Stimulated activated CD8-positive, alpha-beta memory T cell treated with anti-CD3 and anti-CD28 coated beads, Interleukin-7, amount 100 ng/mL, for 1 hour (primary cell): ENCODE measurements around the gene DCBLD2.

Experiments used
- DNase-seq, 2 donors: peaks; one replicate each; pipeline ENCODE4 v3.0.0-alpha.2; 2020; ENCODE audit warnings: low read depth in 2 of 2

Gene DCBLD2

DNA sequence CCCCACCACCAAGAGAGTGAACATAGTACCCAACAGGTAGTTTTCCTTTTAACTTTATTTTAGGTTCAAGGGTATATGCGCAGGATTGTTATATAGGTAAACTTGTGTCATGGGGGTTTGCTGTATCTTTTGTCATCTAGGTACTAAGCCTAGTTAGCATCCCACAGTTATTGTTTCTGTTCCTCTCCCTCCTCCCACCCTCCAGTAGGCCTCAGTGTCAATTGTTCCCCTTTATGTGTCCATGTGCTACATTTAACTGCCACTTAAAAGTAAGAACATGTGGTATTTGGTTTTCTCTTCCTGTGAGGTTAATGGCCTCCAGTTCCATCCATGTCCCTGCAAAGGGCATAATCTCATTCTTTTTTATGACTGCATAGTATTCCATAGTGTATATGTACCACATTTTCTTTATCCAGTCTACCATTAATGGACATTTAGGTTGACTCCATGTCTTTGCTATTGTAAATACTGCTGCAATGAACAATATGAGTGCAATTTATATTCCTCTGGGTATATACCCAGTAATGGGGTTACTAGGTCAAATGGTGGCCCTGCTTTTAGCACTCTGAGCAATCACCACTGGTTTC, 72.2 kb downstream of the DCBLD2 start:
- DNase-seq, result no peak

DNA sequence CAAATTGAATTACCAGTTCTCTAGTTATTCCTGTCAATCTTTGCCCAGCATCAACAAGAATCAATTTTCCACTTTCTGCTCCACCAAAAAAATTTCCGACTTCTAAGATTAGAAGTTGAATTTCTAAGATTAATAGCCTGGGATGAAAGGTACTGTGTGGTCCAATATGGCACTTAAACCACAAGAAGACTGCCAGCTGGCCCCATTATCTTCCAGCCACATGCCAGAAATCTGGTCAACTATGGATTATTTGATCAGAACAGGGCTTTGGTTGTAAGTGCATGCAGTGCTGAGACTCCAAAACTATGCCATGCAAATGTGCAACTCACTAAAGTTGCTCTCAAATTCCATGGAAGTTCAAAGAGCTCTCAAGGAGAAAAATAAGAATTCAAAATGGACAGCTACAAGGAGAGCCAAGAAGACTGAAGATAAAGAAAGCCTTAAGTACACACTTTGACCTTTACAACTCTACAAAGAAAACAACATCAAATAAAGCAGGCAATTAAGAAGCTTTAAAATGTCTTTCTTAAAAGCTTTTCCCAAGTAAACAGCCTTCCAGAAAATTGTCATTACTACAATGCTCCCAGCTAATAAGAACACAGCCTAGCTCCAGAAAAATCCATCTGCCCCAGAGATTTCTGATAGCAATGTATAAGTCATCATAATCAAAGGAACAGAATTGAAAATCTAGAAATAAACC, 74.1 kb downstream of the DCBLD2 start:
- DNase-seq, result no peak

DNA sequence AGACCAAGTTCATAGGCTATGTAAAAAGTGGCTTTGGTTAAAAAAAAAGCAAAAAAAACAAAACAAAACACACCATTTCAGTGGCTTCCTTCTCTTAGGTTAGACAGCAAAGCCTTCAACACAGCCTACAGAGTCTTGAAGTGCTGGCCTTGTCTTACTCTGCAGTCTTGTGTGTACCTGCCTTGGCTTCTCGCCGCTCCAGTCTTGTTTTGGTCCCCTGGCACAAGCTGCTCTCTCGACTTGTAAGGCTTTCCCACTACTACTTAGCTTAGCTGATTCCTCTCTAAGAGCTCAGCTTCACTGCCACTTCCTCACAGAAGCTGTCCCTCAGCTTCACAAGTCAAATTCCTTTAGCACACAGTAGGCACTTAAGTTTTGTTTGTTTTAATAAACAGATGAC, 75.4 kb downstream of the DCBLD2 start:
- no peak for DNase-seq

DNA sequence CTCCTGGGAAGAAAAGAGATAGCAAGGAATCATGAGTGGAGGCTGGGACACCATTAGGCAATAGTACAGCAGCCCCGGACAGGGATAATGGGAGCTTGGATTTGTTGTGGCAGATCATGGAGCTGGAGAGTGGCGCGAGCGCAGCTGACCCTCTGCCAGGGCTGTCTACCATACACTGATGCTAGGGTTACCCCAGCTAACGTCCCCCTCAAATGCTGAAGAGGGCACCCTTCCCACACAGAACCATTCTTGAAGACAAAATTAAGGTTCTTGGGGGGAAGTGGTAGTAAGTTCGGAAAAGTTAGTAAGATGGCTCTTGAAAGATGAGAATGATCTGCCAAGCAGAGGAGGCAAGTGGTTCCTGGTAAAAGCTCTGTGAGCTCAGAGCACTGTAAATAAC, 77.2 kb downstream of the DCBLD2 start:
- no peak for DNase-seq

DNA sequence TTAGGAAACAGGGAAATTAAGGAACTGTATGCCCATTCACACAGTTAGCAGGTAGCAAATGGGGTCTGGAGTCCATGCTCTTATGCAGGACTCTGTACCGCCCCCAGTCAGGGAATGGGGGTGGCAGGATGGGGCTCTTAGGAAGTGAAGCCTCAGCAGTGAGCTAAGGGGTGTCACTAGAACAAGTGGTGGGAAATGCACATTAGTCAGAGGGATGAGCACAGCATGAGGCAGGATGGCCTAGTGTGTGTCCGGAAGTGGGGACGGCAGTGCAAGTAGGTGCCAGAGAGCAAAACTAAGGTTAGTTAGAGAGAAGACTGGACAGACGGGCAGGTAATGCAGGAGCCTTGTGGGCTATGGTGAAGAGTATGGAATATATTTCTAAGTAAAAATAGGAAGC, 77.7 kb downstream of the DCBLD2 start:
- DNase-seq, result no peak

DNA sequence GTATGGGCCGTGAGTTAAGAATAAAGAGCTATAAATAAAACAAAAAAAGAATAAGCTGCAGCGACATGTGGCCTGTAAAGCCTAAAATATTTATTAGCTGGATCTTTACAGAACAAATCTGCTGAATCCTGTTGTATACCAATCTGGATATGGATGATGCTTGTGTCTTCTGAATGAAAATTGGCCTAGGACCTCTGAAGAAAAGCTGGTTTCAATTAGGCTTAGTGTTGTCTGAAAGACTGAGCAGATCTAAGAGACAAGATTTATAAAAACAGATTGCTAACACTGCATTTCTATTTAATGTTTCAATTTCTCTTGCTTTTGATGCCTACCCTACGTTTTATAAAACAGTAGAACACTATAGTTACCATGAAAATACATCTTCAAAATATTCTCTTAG, 80.4 kb downstream of the DCBLD2 start:
- no peak for DNase-seq

DNA sequence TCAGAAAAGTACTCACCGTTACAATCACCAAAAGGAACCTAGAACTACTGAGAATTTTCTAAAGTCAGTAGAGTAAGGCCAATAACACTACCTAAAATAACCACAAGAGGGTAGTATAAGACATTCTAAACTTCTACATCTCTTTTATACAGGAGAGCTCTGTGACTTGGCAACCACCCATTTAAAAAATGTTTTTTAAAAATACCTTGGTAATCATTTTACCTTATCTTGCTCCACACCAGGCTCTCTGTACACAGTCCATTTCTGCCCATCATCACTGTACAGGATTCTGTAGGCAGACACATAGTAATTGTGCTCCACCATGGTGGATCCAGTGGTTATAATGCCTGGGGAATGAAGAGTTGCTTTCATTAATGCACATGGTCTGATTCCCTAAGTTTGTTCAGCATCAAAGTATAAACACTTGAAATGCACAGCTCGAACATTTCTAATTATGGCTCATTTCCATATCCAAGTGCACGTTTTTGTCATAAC, 83.9 kb downstream of the DCBLD2 start:
- no peak for DNase-seq

DNA sequence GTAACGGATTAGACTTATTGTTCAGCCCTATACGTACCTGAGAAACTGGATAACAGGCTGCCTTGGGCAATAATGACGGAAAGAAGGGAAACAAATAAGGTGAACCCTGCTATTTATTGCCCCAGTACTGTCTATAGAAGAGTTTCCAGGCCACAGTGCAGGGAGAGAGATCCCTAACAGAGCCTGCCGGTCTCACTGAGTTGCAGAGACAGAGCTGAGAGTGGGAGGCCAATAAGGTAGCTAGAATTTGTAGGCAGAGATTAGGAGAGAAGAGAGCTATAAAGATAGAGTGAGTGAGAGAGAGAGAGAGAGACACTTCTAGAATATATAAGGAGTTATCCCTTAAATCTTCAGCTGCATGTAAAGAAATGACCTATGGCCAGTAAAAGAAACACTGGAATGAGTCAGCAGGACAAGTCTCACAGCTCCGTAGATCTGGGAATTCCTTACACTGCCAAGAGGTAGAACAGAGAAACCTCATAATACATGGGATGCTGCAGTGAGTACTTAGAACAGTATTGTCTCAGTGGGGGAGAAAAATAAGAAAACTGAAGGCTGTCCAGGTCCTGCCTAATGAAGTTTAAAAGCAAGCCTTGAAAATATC, 86.6 kb downstream of the DCBLD2 start:
- DNase-seq, result no peak

DNA sequence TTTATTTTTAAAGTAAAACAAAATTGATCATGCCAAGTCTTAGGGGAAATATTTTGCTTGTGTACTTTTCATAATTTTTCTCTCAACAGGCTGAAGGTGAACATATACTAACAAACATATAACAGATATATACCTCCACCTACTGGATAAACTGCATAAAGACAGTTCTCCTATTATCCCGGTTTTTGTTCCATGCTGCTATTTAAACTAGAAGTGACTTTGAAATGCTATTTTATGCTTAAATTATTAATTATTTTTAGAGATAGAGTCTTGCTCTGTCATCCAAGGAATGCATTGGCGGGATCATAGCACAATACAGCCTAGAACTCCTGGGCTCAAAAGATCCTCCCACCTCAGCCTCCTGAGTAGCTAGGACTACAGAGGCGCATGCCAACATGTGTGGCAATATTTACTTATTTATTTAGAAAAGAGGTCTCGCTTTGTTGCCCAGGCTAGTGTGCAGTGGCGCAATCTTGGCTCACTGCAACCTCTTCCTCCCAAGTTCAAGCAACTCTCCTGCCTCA, 88.6 kb downstream of the DCBLD2 start:
- DNase-seq, result no peak

DNA sequence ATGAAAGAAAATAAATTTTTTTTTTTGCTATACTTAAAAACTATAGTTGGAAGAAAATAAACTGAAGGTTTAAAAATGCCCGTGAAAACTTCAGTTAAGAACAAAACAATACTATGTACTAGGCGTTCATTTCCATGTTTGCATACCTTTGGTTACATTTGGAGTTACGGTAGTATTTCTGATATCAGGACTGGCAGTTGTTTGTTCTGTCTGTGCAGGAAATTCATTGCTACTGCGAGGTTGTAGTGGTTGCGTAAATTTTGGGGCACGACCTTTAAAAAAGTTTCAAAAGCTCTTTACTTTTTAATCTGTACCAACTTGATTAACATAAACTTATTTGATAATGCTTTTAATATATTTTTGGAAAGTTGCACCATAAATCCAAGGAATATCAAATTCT, 90.4 kb downstream of the DCBLD2 start:
- no peak for DNase-seq

DNA sequence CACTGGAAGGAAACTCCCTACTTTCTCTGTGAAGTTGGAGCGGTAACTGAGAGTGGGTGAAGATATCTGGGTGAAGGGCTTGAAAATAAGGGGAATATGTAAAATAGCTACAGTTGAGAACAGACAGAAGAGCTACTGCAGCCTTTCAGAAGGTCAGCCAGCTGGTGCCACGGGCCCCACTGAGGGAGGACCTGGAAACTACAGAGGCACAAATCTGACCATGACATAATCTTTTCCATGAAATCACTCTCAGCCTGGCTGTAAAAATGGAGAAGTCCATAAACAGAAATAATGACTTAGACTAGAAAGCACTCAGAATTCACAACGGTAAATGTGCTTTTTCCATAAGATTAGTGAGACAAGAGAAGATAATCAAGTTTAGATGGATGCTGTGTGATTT, 91.9 kb downstream of the DCBLD2 start:
- DNase-seq, result no peak

DNA sequence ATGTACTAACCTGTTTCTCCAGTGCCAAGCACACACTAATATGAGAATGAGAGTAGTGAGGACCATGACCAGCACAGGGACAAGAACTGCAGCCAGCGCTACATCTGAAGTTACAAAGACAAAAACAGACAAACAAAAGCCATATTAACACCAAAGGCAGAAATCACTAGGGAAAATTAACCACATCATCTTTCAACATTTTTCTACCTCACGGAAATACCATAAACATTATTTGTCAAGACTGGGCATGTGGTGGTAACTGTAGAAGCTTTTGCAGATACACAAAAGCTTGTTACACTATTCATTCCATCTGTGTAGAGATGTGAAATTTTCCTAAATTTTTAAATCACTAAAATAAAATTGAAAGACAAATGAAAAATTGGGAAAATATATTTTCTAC, 93.4 kb downstream of the DCBLD2 start:
- no peak for DNase-seq

DNA sequence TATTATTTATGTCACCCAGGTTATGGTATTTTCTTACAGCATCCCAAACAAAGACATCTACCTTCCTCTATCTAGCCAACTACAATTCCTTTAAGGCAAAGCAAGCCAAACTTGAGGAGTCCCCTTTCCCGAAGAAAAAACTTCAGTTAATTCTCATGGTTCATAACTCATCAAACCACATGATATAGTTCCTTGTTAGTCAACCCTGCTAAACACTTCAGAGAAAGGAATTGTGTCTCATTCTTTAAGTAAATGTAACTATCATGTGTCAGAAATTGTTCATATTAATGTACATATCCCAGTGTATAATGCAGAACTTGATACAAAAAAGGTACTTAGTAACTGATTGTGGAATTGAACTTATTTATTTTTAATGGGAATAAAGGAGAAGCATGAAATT, 93.9 kb downstream of the DCBLD2 start:
- DNase-seq, result no peak

DNA sequence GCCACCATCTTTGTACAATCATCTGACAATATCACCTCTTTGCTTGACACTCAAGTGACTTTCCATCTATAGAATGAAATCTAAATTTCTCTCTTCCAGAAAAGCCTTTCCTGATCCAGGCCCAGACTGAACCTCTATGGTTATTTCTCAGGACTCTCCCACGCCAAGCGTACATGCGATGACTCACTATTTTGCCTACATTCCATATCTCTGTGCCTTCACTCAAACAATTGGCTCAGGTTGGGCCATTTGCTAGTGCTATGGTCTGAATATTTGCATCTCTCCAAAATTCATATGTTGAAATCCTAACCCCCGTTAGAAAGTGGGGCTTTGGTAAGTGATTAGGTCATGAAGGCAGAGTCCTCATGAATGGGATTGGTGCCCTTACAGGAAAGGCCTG, 94.5 kb downstream of the DCBLD2 start:
- DNase-seq, result no peak

DNA sequence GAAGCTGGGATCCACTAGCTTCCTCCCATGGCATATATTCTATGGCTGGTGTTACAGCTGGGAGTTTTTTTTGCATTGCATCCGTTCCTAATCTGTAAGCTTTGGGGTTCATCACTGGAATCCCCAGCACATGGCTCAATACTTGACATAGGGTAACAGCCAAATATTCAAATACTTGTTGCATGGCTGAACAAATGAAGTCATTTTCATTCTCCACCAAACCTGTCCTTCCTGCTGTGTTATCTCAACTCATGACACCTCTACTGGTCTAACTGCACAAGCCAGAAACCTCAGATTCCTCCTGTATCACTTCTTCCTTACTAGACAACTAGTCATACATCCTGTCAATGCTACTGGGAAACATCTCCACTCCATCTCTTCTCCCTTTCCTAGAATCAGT, 95.0 kb downstream of the DCBLD2 start:
- DNase-seq, result no peak

DNA sequence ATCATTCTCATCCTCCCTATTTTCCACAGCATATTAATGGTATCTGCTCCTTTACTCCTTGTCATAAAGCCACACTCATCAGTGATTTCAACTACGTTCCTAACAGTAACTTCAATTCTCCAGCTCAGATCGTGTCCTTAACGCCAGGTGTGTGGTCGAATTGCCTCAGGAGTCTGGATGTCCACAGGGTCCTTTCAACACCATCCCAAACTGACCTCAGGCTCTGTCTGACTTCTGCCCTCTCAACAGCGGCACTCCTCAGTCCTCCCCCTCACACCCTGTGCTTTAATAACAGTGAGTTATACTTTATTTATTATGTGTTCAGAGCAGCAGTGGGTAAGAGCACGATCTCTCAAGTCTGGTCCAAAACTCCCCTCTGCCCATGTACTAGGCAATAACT, 95.9 kb downstream of the DCBLD2 start:
- DNase-seq, result no peak

DNA sequence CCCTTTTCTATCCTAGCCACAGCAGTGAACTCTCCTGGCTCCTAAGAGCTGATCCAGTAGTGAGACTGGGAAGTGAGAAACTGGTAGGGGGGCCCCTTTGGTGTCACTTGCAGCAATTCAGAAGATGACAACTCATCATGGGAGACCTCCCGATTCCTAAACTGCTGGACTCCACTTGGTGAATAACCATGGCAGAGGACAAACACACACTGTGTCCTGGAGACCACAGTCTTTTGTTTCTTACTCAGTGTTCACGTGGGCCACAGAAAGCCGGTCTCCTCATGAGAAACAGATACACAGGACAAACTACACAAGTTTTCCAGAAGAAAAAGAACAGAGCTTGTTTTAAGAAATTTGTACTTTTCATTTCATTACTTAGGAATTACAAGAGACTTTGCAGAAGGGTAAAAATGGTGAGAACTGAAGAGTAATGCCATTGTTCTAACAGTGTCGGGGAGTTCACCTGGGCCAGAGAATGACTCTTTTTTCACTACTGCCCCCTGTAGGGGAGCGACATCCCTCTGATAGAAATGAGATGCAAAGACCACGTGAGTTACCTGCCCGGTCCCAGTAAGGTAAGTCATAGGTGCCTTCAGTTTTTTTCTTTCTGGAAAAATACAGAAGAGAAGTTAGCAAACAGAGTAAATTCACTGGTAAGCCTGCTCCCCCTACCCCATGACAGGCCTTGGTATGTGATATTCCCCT, 100.3 kb downstream of the DCBLD2 start:
- DNase-seq, result no peak

DNA sequence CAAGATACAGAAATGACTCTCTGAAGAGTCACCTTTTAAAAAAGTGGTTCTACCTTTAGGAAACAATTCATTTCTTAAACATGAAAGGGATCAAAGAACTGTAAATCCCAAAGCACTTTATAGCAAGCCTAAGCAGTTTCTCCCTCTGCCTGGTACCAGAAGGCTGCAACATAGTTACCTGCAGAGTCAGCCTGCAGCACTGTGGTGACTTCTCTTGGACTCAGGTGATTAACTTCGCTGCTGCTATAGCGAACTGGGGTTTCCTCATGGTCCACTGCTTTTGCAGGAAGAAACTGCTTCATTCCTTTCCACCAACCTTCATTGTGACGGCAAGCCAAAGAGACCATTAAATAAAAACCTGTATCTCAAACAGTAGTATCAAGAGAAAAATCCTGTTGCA, 101.1 kb downstream of the DCBLD2 start:
- no peak for DNase-seq

DNA sequence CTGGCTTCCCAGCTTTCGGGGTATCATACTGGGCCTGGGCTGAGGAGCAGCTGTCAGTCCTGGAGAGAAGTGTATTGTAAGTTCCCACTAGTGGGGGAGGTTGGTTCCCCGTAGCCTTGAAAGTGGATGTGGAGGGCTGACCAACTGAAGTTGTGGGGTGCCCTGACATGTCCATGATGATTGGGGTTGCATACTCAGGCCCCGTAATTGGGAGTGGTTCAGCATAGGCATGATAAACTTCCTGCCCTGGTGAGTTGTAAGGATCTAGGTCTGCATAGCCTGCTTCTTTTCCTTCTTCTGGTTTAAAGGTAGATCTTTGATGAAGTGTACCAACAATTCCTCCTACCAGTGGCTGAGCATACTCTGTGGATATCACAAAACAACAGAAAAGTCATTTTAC, 102.0 kb downstream of the DCBLD2 start:
- DNase-seq, result no peak

DNA sequence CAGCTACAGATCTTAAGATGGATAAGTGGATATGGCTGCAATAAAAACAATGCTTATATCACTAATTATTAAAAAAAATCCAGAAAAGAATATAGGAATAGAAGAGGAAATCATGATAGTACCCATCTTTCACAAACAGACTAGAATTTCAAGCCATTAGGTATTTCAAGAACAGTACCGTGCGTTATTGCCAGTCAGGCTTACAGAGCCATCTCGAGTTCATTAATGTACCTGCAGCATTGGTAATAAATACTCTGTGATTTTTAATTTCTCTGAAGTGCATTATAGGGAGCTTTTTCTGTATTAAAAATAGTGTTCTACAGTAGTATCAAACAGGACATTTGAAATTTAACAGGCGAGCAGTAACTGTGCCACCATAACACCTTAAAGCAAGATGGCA, 102.7 kb downstream of the DCBLD2 start:
- no peak for DNase-seq

DNA sequence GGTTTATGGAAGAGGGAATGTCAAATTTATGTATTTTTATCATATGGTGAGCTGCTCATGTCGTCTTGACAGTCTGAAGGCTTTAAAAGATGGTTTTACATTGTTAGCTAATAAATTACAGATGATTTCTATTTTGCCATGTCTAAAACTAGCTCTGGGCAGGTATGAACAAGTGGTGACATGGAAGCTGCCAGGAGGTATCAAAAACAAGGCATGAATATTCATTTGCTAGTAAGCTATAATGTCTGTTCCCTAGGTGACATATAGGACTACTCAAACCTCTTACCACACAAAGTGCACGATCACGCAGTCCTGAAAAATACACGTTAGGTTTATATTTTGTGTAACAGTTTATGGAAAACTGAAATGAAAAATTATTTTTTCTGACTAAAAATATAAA, 103.6 kb downstream of the DCBLD2 start:
- DNase-seq, result no peak

DNA sequence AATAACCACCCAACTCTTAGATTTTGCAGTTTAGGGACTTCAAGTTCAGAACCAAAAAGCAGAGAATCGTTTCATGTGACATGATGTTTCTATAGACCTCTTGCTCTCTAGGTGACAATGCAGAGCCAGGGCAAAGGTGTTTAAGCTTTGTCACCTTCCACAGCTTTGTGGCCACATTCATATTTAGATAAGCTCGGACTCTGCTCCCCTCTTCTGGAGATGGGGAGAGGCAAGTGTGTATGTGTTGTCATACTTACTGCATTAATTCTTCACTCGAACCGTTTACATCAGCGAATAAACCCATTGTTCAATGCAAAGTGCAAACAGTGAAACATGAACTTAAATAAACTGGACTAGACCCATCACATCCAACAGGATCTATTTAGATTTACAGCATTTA, 105.2 kb downstream of the DCBLD2 start:
- DNase-seq, result no peak

DNA sequence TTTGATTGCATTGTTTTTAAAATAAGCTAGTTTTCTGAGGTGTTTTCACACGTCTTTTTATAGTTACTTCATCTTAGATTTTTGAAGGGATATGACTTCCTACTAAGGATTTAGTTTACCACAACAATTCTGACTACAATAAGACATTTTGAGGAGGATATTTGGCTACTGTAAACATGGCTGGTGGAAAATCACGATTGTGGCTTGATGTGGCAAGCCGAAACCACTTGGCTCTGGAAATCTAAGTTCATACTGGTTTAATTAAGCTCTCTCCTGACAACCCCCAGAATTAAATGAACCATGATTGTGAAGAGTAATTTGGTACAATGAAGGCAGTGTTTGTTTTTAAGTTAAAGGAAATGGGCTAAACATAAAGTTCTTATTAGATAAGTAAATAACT, 107.5 kb downstream of the DCBLD2 start:
- no peak for DNase-seq
